Left renal pelvis (tissue), 4 donors: ENCODE data around the gene ATAD3B. TPM values are rescaled to one million over a fixed set of nuclear protein-coding genes. Genes with fewer than 3 reads are reported as not detected.
"Not testable (repeated sequence)": the region's sequence is repeated elsewhere in the genome, so short reads cannot be mapped to it uniquely, and the experiment has no call there.

Source experiments
- DNase-seq, 4 donors: peaks; one replicate each; pipeline ENCODE4 v3.0.0-alpha.2; 2013; ENCODE audit warnings: low read depth in 4 of 4, low spot score in 3 of 4
- polyA plus RNA-seq, 4 donors: library from polyadenylated mRNA; unstranded; fragments of 120-200 nt; gene quantifications; one replicate each; pipeline ENCODE4 v1.2.1, GENCODE V29; 2013; ENCODE audit not compliant: insufficient read length in 4 of 4

ATAD3B gene
- polyA plus RNA-seq = 10 to 100 TPM in 3 of 4 donors, 1 to 10 TPM in 1; 8.4 to 28.1 (median 14.2) TPM

- DNase-seq = peak; percentile 76 to 85 (median 82)
Observed at GRCh38 chr1:1471389-1472052, at the start of gene ATAD3B. ATAD3B (plus strand) TSS chr1:1471765; CDS start chr1:1471885, 120 bp downstream.

- no peak for DNase-seq
Observed at GRCh38 chr1:1421907-1422464, 49.6 kb upstream of the ATAD3B start.

GRCh38 chr1:1422465-1423244 lies 48.9 kb upstream of the ATAD3B start:
- no peak for DNase-seq

GRCh38 chr1:1423245-1423597 lies 48.3 kb upstream of the ATAD3B start:
- no peak for DNase-seq

GRCh38 chr1:1424707-1425106 lies 46.9 kb upstream of the ATAD3B start:
- DNase-seq = no peak

- DNase-seq = no peak
Observed at GRCh38 chr1:1425426-1425752, 46.2 kb upstream of the ATAD3B start.

GRCh38 chr1:1425753-1426495 lies 45.6 kb upstream of the ATAD3B start:
- no peak for DNase-seq

- DNase-seq = no peak
Observed at GRCh38 chr1:1426496-1427105, 45.0 kb upstream of the ATAD3B start.

- no peak for DNase-seq
Observed at GRCh38 chr1:1427106-1427819, 44.3 kb upstream of the ATAD3B start.

GRCh38 chr1:1427820-1428148 lies 43.8 kb upstream of the ATAD3B start:
- no peak for DNase-seq

GRCh38 chr1:1428174-1428573 lies 43.4 kb upstream of the ATAD3B start:
- DNase-seq = no peak

GRCh38 chr1:1428967-1429366 lies 42.6 kb upstream of the ATAD3B start:
- not testable (repeated sequence) for DNase-seq

GRCh38 chr1:1429671-1430073 lies 41.9 kb upstream of the ATAD3B start:
- DNase-seq = no peak

- DNase-seq = no peak
Observed at GRCh38 chr1:1430114-1430982, 41.2 kb upstream of the ATAD3B start.

- no peak for DNase-seq
Observed at GRCh38 chr1:1430992-1431844, 40.3 kb upstream of the ATAD3B start.

GRCh38 chr1:1431845-1432273 lies 39.7 kb upstream of the ATAD3B start:
- no peak for DNase-seq

- DNase-seq = no peak
Observed at GRCh38 chr1:1432274-1432950, 39.2 kb upstream of the ATAD3B start.
